Measurements from ENCODE around the gene LRRC37A. TPM values are rescaled to one million over a fixed set of nuclear protein-coding genes. Genes with fewer than 3 reads are reported as not detected.
"Not testable (repeated sequence)": the region's sequence is repeated elsewhere in the genome, so short reads cannot be mapped to it uniquely, and the experiment has no call there.

Gene LRRC37A
- total RNA-seq: 2.6 TPM

GRCh38 chr17:46294831-46295230 lies at the start of gene LRRC37A:
TSS of gene LRRC37A (plus strand) at chr17:46295131. CDS start at chr17:46295134, 3 bp downstream.
- DNase-seq (ENCODE audit: low spot score): not testable (repeated sequence)

- DNase-seq (ENCODE audit: low spot score): not testable (repeated sequence)
These were observed 45.8 kb upstream of the LRRC37A start for GRCh38 chr17:46249153-46249552.

- DNase-seq (ENCODE audit: low spot score): not testable (repeated sequence)
These were observed 42.1 kb upstream of the LRRC37A start for GRCh38 chr17:46252804-46253203.

GRCh38 chr17:46253722-46254121 lies 41.2 kb upstream of the LRRC37A start:
- peak; percentile 63 for DNase-seq (ENCODE audit: low spot score)

- not testable (repeated sequence) for DNase-seq (ENCODE audit: low spot score)
These were observed 40.7 kb upstream of the LRRC37A start for GRCh38 chr17:46254215-46254614.

GRCh38 chr17:46256369-46256768 lies 38.6 kb upstream of the LRRC37A start:
- not testable (repeated sequence) for DNase-seq (ENCODE audit: low spot score)

- not testable (repeated sequence) for DNase-seq (ENCODE audit: low spot score)
These were observed 34.9 kb upstream of the LRRC37A start for GRCh38 chr17:46259845-46260661.

- no peak for DNase-seq (ENCODE audit: low spot score)
These were observed 32.7 kb upstream of the LRRC37A start for GRCh38 chr17:46262271-46262670.

GRCh38 chr17:46264456-46265198 lies 30.3 kb upstream of the LRRC37A start:
- DNase-seq (ENCODE audit: low spot score): no peak

GRCh38 chr17:46266063-46266655 lies 28.8 kb upstream of the LRRC37A start:
- DNase-seq (ENCODE audit: low spot score): peak; percentile 19

- DNase-seq (ENCODE audit: low spot score): peak; percentile 92
These were observed 28.0 kb upstream of the LRRC37A start for GRCh38 chr17:46266656-46267544.

GRCh38 chr17:46270032-46270431 lies 24.9 kb upstream of the LRRC37A start:
- no peak for DNase-seq (ENCODE audit: low spot score)

GRCh38 chr17:46273541-46274236 lies 21.2 kb upstream of the LRRC37A start:
- no peak for DNase-seq (ENCODE audit: low spot score)

GRCh38 chr17:46274238-46274637 lies 20.7 kb upstream of the LRRC37A start:
- no peak for DNase-seq (ENCODE audit: low spot score)

GRCh38 chr17:46276728-46277479 lies 18.0 kb upstream of the LRRC37A start:
- DNase-seq (ENCODE audit: low spot score): not testable (repeated sequence)

GRCh38 chr17:46281336-46281735 lies 13.6 kb upstream of the LRRC37A start:
- DNase-seq (ENCODE audit: low spot score): not testable (repeated sequence)

GRCh38 chr17:46282635-46283034 lies 12.3 kb upstream of the LRRC37A start:
- DNase-seq (ENCODE audit: low spot score): not testable (repeated sequence)

- DNase-seq (ENCODE audit: low spot score): peak; percentile 6
These were observed 10.5 kb upstream of the LRRC37A start for GRCh38 chr17:46284467-46284866.

GRCh38 chr17:46285500-46285899 lies 9.4 kb upstream of the LRRC37A start:
- DNase-seq (ENCODE audit: low spot score): not testable (repeated sequence)

- peak; percentile 86 for DNase-seq (ENCODE audit: low spot score)
These were observed 8.1 kb upstream of the LRRC37A start for GRCh38 chr17:46286764-46287221.

Data from mucosa of gallbladder (tissue), 1 donor.